ENCODE data around the gene VIPR1.

VIPR1 gene

GRCh38 chr3:42493126-42493797, 9.2 kb upstream of the VIPR1 start:
- no peak for DNase-seq (ENCODE audit: low read depth in 2 of 3, low spot score in 1 of 3)

- no peak for DNase-seq (ENCODE audit: low read depth in 2 of 3, low spot score in 1 of 3)
Measured at GRCh38 chr3:42493798-42494151, 8.7 kb upstream of the VIPR1 start.

DNA sequence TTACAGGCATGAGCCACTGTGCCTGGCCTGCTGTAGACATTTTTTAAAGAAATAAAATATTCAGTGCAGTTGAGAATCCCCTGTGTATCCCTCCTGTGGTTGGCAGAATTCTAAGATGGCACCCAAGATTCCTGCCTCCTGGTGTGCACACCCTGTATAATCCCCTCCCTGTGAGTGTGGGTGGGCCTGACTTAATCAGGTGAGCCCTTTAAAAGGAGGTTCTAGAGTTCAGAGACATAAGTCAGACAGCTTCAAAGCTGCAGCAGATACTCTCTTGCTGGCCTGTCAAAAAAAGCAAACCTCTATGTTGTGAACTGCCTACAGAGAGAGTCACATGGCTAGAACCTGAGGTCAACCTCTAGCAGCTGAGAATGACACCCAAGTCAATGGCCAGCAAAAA, 7.0 kb upstream of the VIPR1 start:
- no peak for DNase-seq (ENCODE audit: low read depth in 2 of 3, low spot score in 1 of 3)

DNA sequence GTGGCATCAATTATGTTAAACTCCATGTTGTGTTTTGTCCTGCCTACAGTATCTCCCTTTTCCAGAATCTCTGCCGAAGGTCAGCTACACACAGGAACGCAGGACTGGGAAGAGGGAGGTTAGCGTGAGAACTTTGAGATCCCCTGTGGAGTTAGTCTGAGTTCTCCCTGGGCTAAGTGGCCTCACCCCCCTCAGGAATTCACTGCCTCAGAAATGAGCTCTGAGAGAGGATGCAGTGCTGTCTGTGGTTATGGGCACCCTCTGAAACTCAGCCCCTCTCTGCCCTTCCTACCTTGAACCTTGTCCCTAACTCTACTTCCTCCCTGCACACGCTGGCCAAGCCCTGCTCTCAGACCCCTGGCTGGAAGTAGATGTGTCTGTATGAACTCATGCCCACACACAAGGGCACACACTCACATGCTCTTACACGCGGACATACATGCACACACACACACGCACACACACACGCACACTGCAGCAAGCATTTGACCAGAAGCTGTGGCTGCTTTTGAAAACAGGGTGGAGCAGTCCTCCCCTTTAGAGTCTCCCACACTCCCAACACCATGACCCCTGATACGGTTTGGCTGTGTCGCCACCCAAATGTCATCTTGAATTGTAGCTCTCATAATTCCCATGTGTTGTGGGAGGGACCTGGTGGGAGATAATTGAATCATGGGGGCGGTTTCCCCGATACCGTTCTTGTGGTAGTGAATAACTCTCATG, 5.3 kb upstream of the VIPR1 start:
- no peak for DNase-seq (ENCODE audit: low read depth in 2 of 3, low spot score in 1 of 3)

DNA sequence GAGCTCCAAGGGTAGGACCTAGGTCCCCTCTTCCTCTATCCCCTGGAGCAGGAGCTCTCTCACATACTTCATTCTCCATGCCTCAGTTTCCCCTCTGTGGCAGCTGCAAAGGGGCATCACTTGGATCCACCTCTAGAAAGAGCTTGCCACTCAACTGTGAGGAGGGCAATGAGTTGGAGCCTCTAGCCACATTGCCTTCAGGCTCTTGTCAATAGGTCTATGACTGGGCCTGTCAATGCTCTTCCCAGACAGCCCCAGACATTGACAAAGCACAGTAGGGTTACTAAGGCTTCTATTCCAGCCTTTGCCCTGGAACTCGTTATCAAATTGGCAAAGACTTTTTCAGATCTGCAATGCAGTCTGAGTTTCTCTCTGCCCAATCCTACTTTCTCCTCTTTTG, 4.4 kb upstream of the VIPR1 start:
- DNase-seq (ENCODE audit: low read depth in 2 of 3, low spot score in 1 of 3), result no peak

DNA sequence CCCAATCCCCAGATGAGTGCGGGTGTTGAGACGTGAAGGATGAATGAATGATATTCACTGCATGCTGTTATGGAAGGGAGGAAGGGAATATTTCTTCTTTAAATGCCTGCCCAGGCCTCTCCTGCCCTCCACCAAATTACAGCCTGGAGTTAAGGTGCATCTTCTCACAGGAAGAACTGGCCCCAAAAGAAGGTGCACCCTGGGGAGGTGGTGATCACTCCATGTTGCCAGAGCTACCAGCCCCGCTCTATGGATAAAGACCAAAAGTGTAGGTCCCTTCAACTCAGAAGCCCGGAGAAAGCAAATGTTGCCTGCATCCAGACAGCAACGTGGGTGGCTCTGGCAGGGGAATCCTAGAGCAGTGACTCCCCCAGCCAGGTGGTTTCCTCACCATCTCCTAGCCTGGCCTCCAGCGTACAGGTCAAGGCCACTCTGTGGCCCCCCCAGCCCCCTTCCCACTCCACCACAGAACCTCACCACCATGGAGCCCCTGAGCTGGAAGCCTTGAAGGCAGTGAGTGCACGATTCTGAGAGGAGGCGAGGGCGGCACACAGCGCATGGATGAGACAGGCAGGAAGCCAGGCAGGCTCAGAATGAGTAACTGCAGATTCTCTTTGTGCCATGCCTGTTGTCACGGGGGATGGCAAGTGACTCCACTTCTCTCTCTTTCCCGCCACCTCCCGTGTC, 3.5 kb upstream of the VIPR1 start:
- no peak for DNase-seq (ENCODE audit: low read depth in 2 of 3, low spot score in 1 of 3)

- DNase-seq (ENCODE audit: low read depth in 2 of 3, low spot score in 1 of 3), result no peak
Measured at GRCh38 chr3:42499478-42499871, 3.0 kb upstream of the VIPR1 start.

- no peak for DNase-seq (ENCODE audit: low read depth in 2 of 3, low spot score in 1 of 3)
Measured at GRCh38 chr3:42500091-42500490, 2.4 kb upstream of the VIPR1 start.

DNA sequence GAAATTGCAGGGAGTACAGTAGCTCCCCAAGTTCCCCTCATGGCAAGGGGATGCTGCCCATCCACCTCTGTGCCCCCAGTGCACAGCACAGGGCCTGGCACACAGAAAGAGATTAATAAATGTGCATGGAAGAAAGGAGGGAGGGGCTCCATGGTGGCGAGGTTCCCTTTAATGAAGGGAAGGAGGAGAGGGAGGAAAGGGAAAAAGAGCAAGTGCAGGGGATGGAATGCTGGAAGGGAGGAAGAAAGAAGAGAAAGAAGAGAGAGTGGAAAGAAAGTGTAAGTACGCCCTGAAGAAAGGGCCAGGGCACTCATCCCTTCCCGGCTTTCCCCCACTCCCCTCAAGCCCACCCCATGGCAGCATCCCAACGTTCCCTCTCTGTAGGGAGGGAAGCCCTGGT, 1.5 kb upstream of the VIPR1 start:
- no peak for DNase-seq (ENCODE audit: low read depth in 2 of 3, low spot score in 1 of 3)

GRCh38 chr3:42501321-42501680, 1.1 kb upstream of the VIPR1 start:
- no peak for DNase-seq (ENCODE audit: low read depth in 2 of 3, low spot score in 1 of 3)

DNA sequence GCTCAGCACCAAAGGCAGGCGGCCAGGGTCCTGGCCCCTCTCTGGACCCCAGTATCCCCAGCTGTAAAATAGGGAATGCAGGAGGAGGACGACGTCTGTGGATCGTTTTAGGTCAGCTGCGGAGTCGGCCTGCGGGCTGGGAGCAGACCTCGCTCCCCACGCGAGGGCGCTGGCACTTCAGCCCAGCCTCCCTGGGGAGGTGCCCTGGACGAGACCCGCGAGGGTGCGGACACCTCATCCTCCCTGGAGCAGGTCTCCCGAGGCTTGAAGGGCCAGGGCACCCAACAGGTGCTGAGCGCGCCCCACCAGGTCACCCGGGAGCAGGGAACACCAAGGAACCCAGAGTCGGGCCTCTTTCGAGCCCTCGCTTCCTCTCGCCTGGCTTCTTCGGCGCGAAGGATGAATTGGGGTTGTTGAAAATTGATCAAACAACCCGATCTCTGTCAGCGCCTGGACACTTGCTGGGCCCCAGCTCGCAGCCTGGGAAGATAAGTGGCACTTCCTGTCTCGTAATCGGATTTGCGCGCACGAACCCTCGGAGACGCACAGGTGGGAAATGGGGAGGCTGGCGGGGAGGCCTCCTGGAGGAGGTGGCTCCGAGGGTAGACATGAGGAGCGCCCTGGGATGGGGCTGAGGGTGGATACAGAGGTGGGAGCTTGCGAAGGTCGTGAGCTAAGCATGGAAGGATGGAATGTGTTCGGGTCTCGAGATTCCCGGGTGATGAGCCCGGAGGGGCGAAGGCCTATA, 588 bp upstream of the VIPR1 start:
- peak; percentile 31 to 61 (median 52) for DNase-seq (ENCODE audit: low read depth in 2 of 3, low spot score in 1 of 3)

GRCh38 chr3:42503251-42503924, 945 bp downstream of the VIPR1 start:
- no peak for DNase-seq (ENCODE audit: low read depth in 2 of 3, low spot score in 1 of 3)

DNA sequence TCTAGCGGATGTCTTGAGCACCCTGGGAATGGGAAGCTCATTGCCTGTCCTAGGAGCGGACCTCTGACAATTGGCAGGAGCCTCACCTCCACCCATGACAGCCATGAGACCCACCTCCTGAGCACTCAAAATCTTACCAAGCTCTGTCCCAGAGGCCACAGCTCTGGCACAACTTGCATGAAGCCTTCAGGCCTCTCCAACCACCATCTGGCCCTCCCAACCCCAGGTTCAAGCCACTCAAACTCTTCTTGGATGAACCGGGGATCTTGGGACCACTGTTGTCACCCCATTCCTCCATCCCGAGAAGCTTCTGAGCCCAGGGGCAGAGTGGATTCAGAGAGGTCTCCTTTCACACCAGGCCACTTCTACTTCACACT, 1.5 kb downstream of the VIPR1 start:
- no peak for DNase-seq (ENCODE audit: low read depth in 2 of 3, low spot score in 1 of 3)

- DNase-seq (ENCODE audit: low read depth in 2 of 3, low spot score in 1 of 3), result no peak
Measured at GRCh38 chr3:42504334-42505127, 2.1 kb downstream of the VIPR1 start.

- DNase-seq (ENCODE audit: low read depth in 2 of 3, low spot score in 1 of 3), result no peak
Measured at GRCh38 chr3:42505128-42505848, 2.8 kb downstream of the VIPR1 start.

GRCh38 chr3:42505849-42506410, 3.5 kb downstream of the VIPR1 start:
- DNase-seq (ENCODE audit: low read depth in 2 of 3, low spot score in 1 of 3), result no peak

DNA sequence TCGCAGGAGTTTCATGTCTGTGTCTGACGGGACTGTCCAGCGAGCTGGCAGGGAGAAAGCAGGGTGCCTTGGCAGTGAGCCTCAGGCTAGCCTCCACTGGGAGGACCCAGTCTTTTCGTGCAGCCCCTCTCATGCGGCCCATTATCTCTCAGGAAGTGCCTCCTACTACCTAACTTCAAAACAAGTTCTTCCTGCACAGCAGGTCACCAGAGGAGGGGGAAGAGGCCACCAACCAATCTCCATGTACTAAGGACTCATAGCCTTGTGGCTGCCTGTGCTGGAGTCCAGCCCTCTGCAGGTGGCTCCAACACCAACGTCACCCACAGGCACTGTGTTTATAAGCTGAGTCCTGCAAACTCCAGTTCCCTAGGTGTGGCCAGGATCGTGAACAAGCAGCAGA, 4.8 kb downstream of the VIPR1 start:
- DNase-seq (ENCODE audit: low read depth in 2 of 3, low spot score in 1 of 3), result no peak

- DNase-seq (ENCODE audit: low read depth in 2 of 3, low spot score in 1 of 3), result no peak
Measured at GRCh38 chr3:42507761-42508335, 5.4 kb downstream of the VIPR1 start.

- no peak for DNase-seq (ENCODE audit: low read depth in 2 of 3, low spot score in 1 of 3)
Measured at GRCh38 chr3:42508562-42508961, 6.1 kb downstream of the VIPR1 start.
